ENCODE results near the gene XPC. TPM values are rescaled to one million over a fixed set of nuclear protein-coding genes. Genes with fewer than 3 reads are reported as not detected.

Gene XPC
- total RNA-seq, 2 donors from 2014 or later: 33.0 to 40.0 TPM

- H3K4me3 ChIP-seq (ENCODE audit: low read length): no peak overlapping the region
- Mint-ChIP-seq H3K4me1 (peaks cover 20% of the 10 kb centered on the region), H3K27ac (peak overlapping the region; percentile 52), H3K36me3 (ENCODE audit: low read depth) (peaks cover 43% of the 10 kb centered on the region), H3K4me3 (no peak overlapping the region), H3K27me3 (ENCODE audit: insufficient read depth) (no peaks in the 10 kb centered on the region), H3K9me3 (no peaks in the 10 kb centered on the region)
- 81% methylated on average over 5 to 12 of the region's 12 CpGs for WGBS, 2 experiments (ENCODE audit: insufficient coverage in 1 of 2, insufficient read length in 1 of 2)
- TF ChIP-seq CTCF (conservative IDR thresholded peaks at IDR 0.05): no peak
- H3K27me3 ChIP-seq (ENCODE audit: control insufficient read depth, insufficient read depth, low read length, poor library complexity, severe bottlenecking): no peaks in the 10 kb centered on the region
- H3K4me1 ChIP-seq (ENCODE audit: control insufficient read depth, insufficient read depth, low read length): peaks cover 10% of the 10 kb centered on the region
- H3K27ac ChIP-seq (ENCODE audit: low read depth, low read length): no peak overlapping the region
- H3K9ac ChIP-seq (ENCODE audit: extremely low read depth, low read length, poor library complexity, severe bottlenecking): no peak overlapping the region
- peaks cover 44% of the 10 kb centered on the region for H3K36me3 ChIP-seq (ENCODE audit: control insufficient read depth, insufficient read depth, low read length)
- H3K9me3 ChIP-seq (ENCODE audit: control insufficient read depth, low read length): no peaks in the 10 kb centered on the region
- DNase-seq: peak; percentile 73
These were observed 30.8 kb downstream of the XPC start for GRCh38 chr3:14147617-14148016.

- DNase-seq: peak; percentile 42
- no peak overlapping the region for H3K4me3 ChIP-seq (ENCODE audit: low read length)
- peaks cover 44% of the 10 kb centered on the region for H3K36me3 ChIP-seq (ENCODE audit: control insufficient read depth, insufficient read depth, low read length)
- WGBS, 2 experiments (ENCODE audit: insufficient coverage in 1 of 2, insufficient read length in 1 of 2): 88 to 89% methylated on average over 4 to 5 of the region's 5 CpGs
- H3K9me3 ChIP-seq (ENCODE audit: control insufficient read depth, low read length): no peaks in the 10 kb centered on the region
- no peaks in the 10 kb centered on the region for H3K27me3 Mint-ChIP-seq (ENCODE audit: insufficient read depth)
- TF ChIP-seq CTCF (conservative IDR thresholded peaks at IDR 0.05): no peak
- H3K27me3 ChIP-seq (ENCODE audit: control insufficient read depth, insufficient read depth, low read length, poor library complexity, severe bottlenecking): no peaks in the 10 kb centered on the region
- H3K9me3 Mint-ChIP-seq: no peaks in the 10 kb centered on the region
- H3K4me3 Mint-ChIP-seq: no peak overlapping the region
- H3K27ac Mint-ChIP-seq: peak overlapping the region; percentile 32
- H3K4me1 Mint-ChIP-seq: peaks cover 17% of the 10 kb centered on the region
- H3K4me1 ChIP-seq (ENCODE audit: control insufficient read depth, insufficient read depth, low read length): peaks cover 10% of the 10 kb centered on the region
- peaks cover 43% of the 10 kb centered on the region for H3K36me3 Mint-ChIP-seq (ENCODE audit: low read depth)
- H3K27ac ChIP-seq (ENCODE audit: low read depth, low read length): no peak overlapping the region
- H3K9ac ChIP-seq (ENCODE audit: extremely low read depth, low read length, poor library complexity, severe bottlenecking): no peak overlapping the region
These were observed 31.4 kb downstream of the XPC start for GRCh38 chr3:14147066-14147435.

GRCh38 chr3:14146381-14147065 lies 31.9 kb downstream of the XPC start:
- Mint-ChIP-seq H3K36me3 (ENCODE audit: low read depth) (peaks cover 44% of the 10 kb centered on the region), H3K4me1 (peaks cover 17% of the 10 kb centered on the region), H3K9me3 (no peaks in the 10 kb centered on the region), H3K27ac (peak overlapping the region; percentile 8), H3K4me3 (no peak overlapping the region), H3K27me3 (ENCODE audit: insufficient read depth) (no peaks in the 10 kb centered on the region)
- Histone ChIP-seq H3K9me3 (ENCODE audit: control insufficient read depth, low read length) (no peaks in the 10 kb centered on the region), H3K27ac (ENCODE audit: low read depth, low read length) (no peak overlapping the region), H3K4me3 (ENCODE audit: low read length) (no peak overlapping the region), H3K36me3 (ENCODE audit: control insufficient read depth, insufficient read depth, low read length) (peaks cover 43% of the 10 kb centered on the region), H3K9ac (ENCODE audit: extremely low read depth, low read length, poor library complexity, severe bottlenecking) (no peak overlapping the region), H3K4me1 (ENCODE audit: control insufficient read depth, insufficient read depth, low read length) (peaks cover 10% of the 10 kb centered on the region), H3K27me3 (ENCODE audit: control insufficient read depth, insufficient read depth, low read length, poor library complexity, severe bottlenecking) (no peaks in the 10 kb centered on the region)
- peak; percentile 54 for DNase-seq
- WGBS, 2 experiments (ENCODE audit: insufficient coverage in 1 of 2, insufficient read length in 1 of 2): 96 to 98% methylated on average over 7 to 10 of the region's 10 CpGs
- TF ChIP-seq CTCF (conservative IDR thresholded peaks at IDR 0.05): no peak

All from endodermal cell (in vitro differentiated cells).